ACC112 (cell line): Measurements from ENCODE around the gene URB1.

Experiments
- H2AFZ ChIP-seq: fragments of 200-600 bp; sonication (generic); one replicate; pipeline ENCODE4 v1.6.0; 2017; ENCODE audit warnings: antibody characterized with exemption, low read length; ENCODE audit not compliant: unreplicated experiment
- H3K27ac ChIP-seq: fragments of 200-600 bp; sonication (generic); 2 replicates; pipeline ENCODE4 v1.5.1; 2014; ENCODE audit warnings: low read depth, mild to moderate bottlenecking, antibody characterized with exemption, low read length, moderate library complexity
- H3K27me3 ChIP-seq: fragments of 200-600 bp; sonication (generic); 2 replicates; pipeline ENCODE4 v1.6.1; 2014; ENCODE audit warnings: mild to moderate bottlenecking, antibody characterized with exemption, low read length, moderate library complexity, mixed read lengths; ENCODE audit not compliant: insufficient read depth
- H3K36me3 ChIP-seq: fragments of 200-600 bp; sonication (generic); 2 replicates; pipeline ENCODE4 v1.6.1; 2016; ENCODE audit warnings: mild to moderate bottlenecking, antibody characterized with exemption, low read length, moderate library complexity, mixed read lengths; ENCODE audit not compliant: insufficient read depth
- H3K4me1 ChIP-seq: fragments of 200-600 bp; sonication (generic); one replicate; pipeline ENCODE4 v1.6.1; 2016; ENCODE audit warnings: low read length, mixed read lengths; ENCODE audit not compliant: insufficient read depth, unreplicated experiment, control insufficient read depth
- H3K4me3 ChIP-seq: fragments of 200-600 bp; sonication (generic); 2 replicates; pipeline ENCODE4 v1.5.1; 2014; ENCODE audit warnings: mild to moderate bottlenecking, low read depth, low read length
- H3K79me2 ChIP-seq: fragments of 200-600 bp; sonication (generic); one replicate; pipeline ENCODE4 v1.6.0; 2016; ENCODE audit warnings: low read length; ENCODE audit not compliant: control insufficient read depth, unreplicated experiment, insufficient read depth

URB1 gene

DNA sequence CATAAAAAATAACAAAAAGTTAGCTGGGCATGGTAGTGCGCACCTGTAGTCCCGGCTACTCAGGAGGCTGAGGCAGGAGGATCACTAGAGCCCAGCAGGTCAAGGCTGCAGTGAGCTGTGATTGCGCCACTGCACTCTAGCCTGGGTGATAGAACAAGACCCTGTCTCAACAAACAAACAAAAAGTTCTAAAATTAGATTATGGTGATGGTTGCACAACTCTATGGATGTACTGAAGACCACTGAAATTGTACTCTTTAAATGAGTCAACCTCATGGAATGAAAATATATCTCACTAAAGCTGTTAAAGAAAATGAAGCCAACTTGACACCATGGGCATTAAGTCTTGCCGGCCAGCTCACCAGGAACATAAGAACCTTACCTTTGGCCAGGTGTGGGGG, 85.1 kb downstream of the URB1 start:
- no peak overlapping the region for H3K27ac ChIP-seq

DNA sequence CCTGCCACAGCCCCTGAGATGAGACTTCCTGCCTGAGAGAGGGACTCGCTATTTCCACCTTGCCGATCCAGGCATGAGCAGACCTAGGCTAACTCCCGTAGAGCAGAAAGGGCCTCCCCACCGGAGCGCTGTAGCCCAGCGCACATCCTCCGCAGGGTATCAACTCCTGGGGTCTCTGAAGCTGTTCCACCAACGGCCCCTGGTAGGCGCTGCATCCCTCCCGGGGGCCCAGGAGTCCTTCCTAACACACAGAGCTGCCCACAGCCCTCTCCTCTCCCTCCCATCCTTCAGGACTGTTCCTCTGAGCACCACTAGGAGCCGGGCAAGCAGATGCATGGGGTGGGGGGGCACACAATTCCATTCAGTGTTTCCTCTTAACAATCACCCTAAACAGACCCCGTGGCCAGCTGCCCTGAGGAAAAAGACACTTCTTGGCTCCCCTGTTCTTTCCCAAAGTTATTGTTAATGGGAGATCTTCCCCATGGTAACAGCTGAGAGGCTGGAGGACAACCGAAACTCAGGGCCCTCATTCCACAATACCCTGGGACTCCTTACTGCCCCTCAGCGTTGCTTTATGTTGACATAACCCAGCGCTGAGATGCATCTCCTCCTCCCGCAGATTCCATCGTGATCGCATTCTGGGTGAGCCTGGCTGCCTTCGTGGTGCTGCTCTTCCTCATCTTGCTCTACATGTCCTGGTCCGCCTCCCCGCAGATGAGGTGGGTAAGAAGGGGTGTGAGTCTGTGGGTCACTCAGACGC, 86.6 kb downstream of the URB1 start:
- no peak overlapping the region for H2AFZ ChIP-seq
- no peak overlapping the region for H3K4me3 ChIP-seq
- H3K36me3 ChIP-seq, result peaks cover 20% of the 10 kb centered on the region
- H3K27me3 ChIP-seq, result no peaks in the 10 kb centered on the region
- H3K27ac ChIP-seq, result no peak overlapping the region
- peaks cover 3% of the 10 kb centered on the region for H3K4me1 ChIP-seq
- H3K79me2 ChIP-seq, result no peaks in the 10 kb centered on the region

More for the DNA sequence above, 85.1 kb downstream of the URB1 start:
- Histone ChIP-seq H3K27me3 (no peaks in the 10 kb centered on the region), H2AFZ (no peak overlapping the region), H3K36me3 (peaks cover 18% of the 10 kb centered on the region; the same call in 1 of the 2 replicates), H3K4me1 (peaks cover 3% of the 10 kb centered on the region), H3K79me2 (no peaks in the 10 kb centered on the region), H3K4me3 (no peak overlapping the region)

DNA sequence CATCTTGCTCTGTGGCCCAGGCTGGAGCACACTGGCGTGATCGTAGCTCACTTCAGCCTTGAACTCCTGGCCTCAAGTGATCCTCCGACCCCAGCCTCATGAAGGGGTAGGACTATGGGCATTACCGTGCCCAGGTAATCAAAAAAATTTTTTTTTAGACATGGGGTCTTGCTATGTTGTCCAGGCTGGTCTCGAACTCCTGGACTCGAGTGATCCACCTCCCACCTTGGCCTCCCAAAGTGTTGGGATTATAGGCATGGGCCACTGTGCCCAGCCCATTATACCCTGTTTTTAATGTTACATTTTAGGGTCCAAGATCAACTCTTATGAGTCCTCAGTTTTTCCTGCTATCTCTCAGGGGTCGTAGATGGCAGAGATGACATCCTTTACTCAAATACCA, 87.8 kb downstream of the URB1 start:
- peaks cover 26% of the 10 kb centered on the region for H3K36me3 ChIP-seq
- no peak overlapping the region for H3K27ac ChIP-seq
- H3K27me3 ChIP-seq, result no peaks in the 10 kb centered on the region
- no peaks in the 10 kb centered on the region for H3K79me2 ChIP-seq
- peaks cover 3% of the 10 kb centered on the region for H3K4me1 ChIP-seq
- H2AFZ ChIP-seq, result no peak overlapping the region
- H3K4me3 ChIP-seq, result no peak overlapping the region

DNA sequence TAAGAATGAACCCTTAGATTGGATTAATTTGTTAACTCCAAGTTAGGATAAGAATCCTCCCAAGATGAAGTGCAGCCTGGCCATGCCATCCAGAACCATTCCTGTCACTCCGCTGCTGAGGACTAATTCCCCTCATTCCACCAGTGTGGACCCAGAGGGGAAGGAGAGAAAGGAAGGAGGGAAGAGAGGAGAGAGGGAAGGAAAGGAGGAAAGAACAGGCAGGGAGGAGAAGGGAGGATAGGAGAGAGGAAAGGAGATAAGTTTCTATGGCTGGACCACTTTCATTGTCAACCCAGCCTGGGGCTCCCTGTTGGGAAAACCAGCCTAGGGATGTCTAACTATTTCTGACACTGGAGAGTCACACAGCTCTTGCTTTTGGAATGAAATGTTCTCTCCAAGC, 89.4 kb downstream of the URB1 start:
- Histone ChIP-seq H3K36me3 (peaks cover 25% of the 10 kb centered on the region), H3K4me1 (peaks cover 3% of the 10 kb centered on the region), H3K27me3 (no peaks in the 10 kb centered on the region), H3K79me2 (no peaks in the 10 kb centered on the region), H3K4me3 (no peak overlapping the region), H3K27ac (no peak overlapping the region), H2AFZ (no peak overlapping the region)

DNA sequence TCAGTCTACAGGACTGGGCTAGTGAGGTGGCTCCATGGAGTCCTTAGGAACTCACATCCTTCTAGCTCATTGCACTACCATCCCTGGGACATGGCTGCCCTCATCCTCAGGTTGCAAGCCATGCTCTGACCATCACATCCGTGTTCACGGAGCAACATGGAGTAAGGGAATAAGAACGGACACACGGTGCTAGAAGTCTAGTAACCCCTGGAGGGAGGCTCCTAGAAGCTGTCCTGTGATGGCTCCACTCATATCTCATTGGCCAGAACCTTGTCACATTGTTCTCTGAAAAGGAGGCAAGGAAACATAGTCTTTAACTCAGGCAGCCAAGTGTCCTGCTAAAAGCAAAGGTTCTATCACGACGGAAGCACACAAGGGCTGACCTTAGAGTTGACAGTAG, 90.3 kb downstream of the URB1 start:
- Histone ChIP-seq H2AFZ (no peak overlapping the region), H3K79me2 (no peaks in the 10 kb centered on the region)

DNA sequence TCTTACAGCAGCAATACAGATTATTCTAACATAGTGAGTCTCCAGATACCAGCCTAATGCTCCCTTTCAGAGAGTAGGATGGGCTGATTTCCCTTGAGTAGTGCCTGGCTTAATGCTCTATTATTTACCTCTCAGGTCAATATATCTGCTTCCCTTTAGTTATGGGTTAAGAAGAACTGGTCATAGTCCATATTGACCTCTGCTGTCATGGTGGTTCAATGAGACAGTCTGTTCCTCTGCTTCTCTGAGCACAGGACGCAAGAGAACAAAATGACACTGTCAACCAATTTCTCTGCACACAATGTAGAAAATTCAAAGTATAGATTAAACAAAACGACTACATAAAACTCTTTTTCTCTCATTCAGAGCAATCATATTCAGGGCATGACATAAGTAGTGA, 91.2 kb downstream of the URB1 start:
- Histone ChIP-seq H3K36me3 (peaks cover 22% of the 10 kb centered on the region), H3K27me3 (no peaks in the 10 kb centered on the region), H2AFZ (no peak overlapping the region), H3K27ac (no peak overlapping the region), H3K79me2 (no peaks in the 10 kb centered on the region), H3K4me3 (no peak overlapping the region), H3K4me1 (no peaks in the 10 kb centered on the region)

More for the DNA sequence above, 90.3 kb downstream of the URB1 start:
- Histone ChIP-seq H3K4me3 (no peak overlapping the region), H3K27ac (no peak overlapping the region), H3K4me1 (no peaks in the 10 kb centered on the region), H3K27me3 (no peaks in the 10 kb centered on the region), H3K36me3 (peaks cover 25% of the 10 kb centered on the region)

DNA sequence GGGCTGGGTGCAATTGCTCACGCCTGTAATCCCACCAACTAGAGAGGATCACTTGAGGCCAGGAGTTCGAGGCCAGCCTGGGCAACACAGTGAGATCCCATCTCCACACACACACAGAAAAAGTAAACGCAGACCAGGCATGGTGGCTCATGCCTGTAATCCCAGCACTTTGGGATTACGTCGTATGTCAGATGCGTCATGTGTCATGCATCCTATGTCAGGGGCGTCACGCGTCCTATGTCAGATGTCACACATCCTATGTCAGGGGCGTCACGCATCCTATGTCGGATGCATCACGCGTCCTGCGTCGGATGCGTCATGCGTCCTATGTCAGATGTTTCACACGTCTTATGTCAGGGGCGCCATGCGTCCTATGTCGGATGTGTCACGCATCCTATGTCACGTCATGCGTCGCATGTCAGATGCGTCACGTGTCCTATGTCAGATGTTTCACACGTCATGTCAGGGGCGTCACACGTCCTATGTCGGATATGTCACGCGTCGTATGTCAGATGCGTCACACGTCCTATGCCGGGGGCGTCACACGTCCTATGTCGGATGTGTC, 92.6 kb downstream of the URB1 start:
- no peak overlapping the region for H2AFZ ChIP-seq
- H3K27me3 ChIP-seq, result no peaks in the 10 kb centered on the region
- no peaks in the 10 kb centered on the region for H3K4me1 ChIP-seq
- no peak overlapping the region for H3K4me3 ChIP-seq
- H3K27ac ChIP-seq, result no peak overlapping the region
- H3K79me2 ChIP-seq, result no peaks in the 10 kb centered on the region
- peaks cover 19% of the 10 kb centered on the region for H3K36me3 ChIP-seq

DNA sequence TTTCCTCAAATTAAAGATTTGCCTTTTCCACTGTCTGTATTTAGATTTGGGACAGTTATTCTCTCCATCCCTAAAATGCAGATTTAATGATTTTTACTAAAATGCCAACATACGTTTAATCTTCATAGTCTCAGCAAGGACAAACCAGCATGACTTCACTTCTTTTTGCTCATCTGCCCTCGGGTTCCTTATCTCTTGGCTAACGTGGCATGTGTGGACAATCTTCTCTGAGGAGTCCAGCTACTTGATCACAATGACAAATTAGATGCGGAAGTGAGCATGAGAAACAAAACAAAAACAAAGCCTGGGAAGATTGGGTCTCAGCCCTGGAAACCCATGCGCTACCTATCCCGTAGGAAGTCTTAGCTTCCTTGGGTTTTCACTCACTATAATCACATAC, 93.1 kb downstream of the URB1 start:
- H3K79me2 ChIP-seq, result no peaks in the 10 kb centered on the region

DNA sequence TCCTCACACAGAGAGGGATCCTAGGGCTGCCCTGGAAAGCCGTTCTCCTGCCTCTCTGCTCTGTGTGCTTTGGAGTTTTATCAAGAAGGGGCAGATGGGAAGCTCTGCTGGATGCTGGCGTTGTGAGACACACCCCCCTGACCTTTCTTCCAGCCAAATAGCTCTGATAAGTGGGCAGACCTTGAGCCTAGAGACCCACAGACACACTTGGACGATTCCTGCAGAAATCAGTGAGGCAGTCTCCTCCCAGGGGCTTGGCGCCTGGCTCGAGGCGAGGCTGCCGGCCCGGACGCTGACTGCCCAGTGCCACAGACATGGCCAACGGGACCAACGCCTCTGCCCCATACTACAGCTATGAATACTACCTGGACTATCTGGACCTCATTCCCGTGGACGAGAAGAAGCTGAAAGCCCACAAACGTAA, 94.1 kb downstream of the URB1 start, which contains the start of gene MRAP:
MRAP (plus strand) TSS at position 198 of the 424 bp plus-strand sequence; CDS start at position 315, 117 bp downstream.
- no peaks in the 10 kb centered on the region for H3K79me2 ChIP-seq
- no peak within 1 kb of the TSS for H3K27ac ChIP-seq
- H3K4me3 ChIP-seq, result no peak within 1 kb of the TSS
- no peaks in the 10 kb centered on the region for H3K27me3 ChIP-seq
- no peak within 1 kb of the TSS for H2AFZ ChIP-seq
- H3K4me1 ChIP-seq, result no peaks in the 10 kb centered on the region
- H3K36me3 ChIP-seq, result peaks cover 19% of the 10 kb centered on the region

More for the DNA sequence above, 93.1 kb downstream of the URB1 start:
- no peak overlapping the region for H3K4me3 ChIP-seq
- peaks cover 19% of the 10 kb centered on the region for H3K36me3 ChIP-seq
- H3K4me1 ChIP-seq, result no peaks in the 10 kb centered on the region
- no peak overlapping the region for H3K27ac ChIP-seq
- no peaks in the 10 kb centered on the region for H3K27me3 ChIP-seq
- H2AFZ ChIP-seq, result no peak overlapping the region

DNA sequence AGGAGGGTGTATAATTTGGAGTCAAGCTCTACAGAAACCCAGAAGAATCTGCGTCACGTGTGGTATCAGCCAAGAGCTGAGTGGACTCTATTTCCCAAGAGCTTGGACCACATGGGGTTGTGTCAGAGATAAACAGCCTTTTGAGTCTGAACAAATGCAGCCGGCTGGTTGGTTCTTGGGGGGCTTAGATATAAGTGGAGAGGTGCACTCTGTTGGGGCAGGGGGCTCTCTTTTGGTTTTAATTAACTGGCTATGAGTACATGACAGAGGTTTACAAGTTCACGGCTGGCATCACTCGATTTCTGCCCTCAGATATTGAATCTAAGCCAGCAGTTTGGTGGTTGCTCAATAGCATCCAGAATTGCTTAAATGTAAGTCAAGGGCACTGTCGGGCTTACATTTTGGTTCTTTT, 94.7 kb downstream of the URB1 start:
- H3K27me3 ChIP-seq, result no peaks in the 10 kb centered on the region
- H3K4me3 ChIP-seq, result no peak overlapping the region
- no peaks in the 10 kb centered on the region for H3K79me2 ChIP-seq
- no peak overlapping the region for H3K27ac ChIP-seq
- H3K4me1 ChIP-seq, result no peaks in the 10 kb centered on the region
- peaks cover 19% of the 10 kb centered on the region for H3K36me3 ChIP-seq
- H2AFZ ChIP-seq, result no peak overlapping the region

DNA sequence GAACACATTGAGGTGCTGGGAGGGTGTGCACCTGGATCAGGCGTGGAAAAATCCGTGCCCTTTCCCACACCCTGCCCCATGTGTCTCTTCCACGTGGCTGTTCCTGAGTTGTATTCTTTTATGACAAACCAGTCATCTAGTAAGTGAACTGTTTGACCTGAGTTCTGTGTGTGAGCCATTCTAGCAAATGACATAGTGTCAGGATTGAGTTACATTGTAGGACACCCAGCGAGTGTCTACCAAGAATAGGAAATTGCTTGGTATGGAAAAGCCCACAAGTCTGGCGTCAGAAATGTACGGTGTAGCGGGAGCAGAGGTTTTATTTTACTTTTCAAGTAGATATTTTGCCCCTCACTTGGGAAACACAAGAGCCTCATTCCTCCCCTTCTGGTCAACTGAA, 95.4 kb downstream of the URB1 start:
- Histone ChIP-seq H3K36me3 (peaks cover 19% of the 10 kb centered on the region), H3K79me2 (no peaks in the 10 kb centered on the region), H3K4me3 (no peak overlapping the region), H3K27ac (no peak overlapping the region), H3K27me3 (no peaks in the 10 kb centered on the region), H2AFZ (no peak overlapping the region), H3K4me1 (no peaks in the 10 kb centered on the region)
